ENCODE data around the gene PAQR5. TPM values are rescaled to one million over a fixed set of nuclear protein-coding genes. Genes with fewer than 3 reads are reported as not detected.
A peak's percentile ranks its signal among the peaks of the same experiment; 100 is the strongest.

Gene PAQR5
- total RNA-seq, 2 experiments from 2014 or later, result 0.14 TPM; not detected in 1

GRCh38 chr15:69456208-69457166 is 157.8 kb downstream of the PAQR5 start:
- POLR2A ChIA-PET, result interaction anchor here (0.6 to 7.2 kb wide), 6 partner anchors 9 to 641 kb away, joined by 3 to 225 read pairs (median 4); partner anchors contain the start of gene TLE3
- DNase-seq (no peak), ATAC-seq (no peak)
- peak overlapping the region; percentile 99 for H3K4me3 Mint-ChIP-seq
- TF ChIP-seq, protein P1, sequence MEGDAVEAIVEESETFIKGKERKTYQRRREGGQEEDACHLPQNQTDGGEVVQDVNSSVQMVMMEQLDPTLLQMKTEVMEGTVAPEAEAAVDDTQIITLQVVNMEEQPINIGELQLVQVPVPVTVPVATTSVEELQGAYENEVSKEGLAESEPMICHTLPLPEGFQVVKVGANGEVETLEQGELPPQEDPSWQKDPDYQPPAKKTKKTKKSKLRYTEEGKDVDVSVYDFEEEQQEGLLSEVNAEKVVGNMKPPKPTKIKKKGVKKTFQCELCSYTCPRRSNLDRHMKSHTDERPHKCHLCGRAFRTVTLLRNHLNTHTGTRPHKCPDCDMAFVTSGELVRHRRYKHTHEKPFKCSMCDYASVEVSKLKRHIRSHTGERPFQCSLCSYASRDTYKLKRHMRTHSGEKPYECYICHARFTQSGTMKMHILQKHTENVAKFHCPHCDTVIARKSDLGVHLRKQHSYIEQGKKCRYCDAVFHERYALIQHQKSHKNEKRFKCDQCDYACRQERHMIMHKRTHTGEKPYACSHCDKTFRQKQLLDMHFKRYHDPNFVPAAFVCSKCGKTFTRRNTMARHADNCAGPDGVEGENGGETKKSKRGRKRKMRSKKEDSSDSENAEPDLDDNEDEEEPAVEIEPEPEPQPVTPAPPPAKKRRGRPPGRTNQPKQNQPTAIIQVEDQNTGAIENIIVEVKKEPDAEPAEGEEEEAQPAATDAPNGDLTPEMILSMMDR (IDR thresholded peaks at IDR 0.05), result no peak
- H3K4me1 Mint-ChIP-seq (ENCODE audit: low read depth), result peaks cover 30% of the 10 kb centered on the region
- no peaks in the 10 kb centered on the region for H3K9me3 Mint-ChIP-seq
- CTCF ChIA-PET, result interaction anchor here (1.2 to 2.1 kb wide), 3 partner anchors 9 to 19 kb away, joined by 5 to 8 read pairs (median 7); no protein-coding TSS in a partner anchor
- H3K27me3 Mint-ChIP-seq, result no peaks in the 10 kb centered on the region
- H3K27ac Mint-ChIP-seq, result peak overlapping the region; percentile 30
- H3K36me3 Mint-ChIP-seq (ENCODE audit: low read depth), result peaks cover 47% of the 10 kb centered on the region
- intact Hi-C loops (cut with micrococcal nuclease), result no loop called here

Other genes starting within 250 kb of the PAQR5 start
- gene GLCE, start 138.3 kb upstream of the PAQR5 start, total RNA-seq, result 1 to 10 TPM; 2.8 to 4.3 TPM
- 10 to 100 TPM; 45.4 to 47.0 TPM for gene KIF23, start 115.4 kb downstream of the PAQR5 start, total RNA-seq
- 1,000 to 10,000 TPM; 2,583 to 2,701 TPM for gene RPLP1, start 153.9 kb downstream of the PAQR5 start, total RNA-seq

All from activated CD8-positive, alpha-beta T cell treated with anti-CD3 and anti-CD28 coated beads for 36 hours (primary cell).